GM20431 (cell line): ENCODE data around the gene OR2S2.
"Not testable (repeated sequence)": the region's sequence is repeated elsewhere in the genome, so short reads cannot be mapped to it uniquely, and the experiment has no call there.

Experiments used
- in situ Hi-C: fragments of 300-500 bp; cut with MseI, MboI; formaldehyde crosslinking; loops from one replicate; pipeline ENCODE4 v1.15.0; 2020; ENCODE audit warnings: low sequenced_read_pairs; ENCODE audit not compliant: unreplicated experiment

Gene OR2S2

DNA sequence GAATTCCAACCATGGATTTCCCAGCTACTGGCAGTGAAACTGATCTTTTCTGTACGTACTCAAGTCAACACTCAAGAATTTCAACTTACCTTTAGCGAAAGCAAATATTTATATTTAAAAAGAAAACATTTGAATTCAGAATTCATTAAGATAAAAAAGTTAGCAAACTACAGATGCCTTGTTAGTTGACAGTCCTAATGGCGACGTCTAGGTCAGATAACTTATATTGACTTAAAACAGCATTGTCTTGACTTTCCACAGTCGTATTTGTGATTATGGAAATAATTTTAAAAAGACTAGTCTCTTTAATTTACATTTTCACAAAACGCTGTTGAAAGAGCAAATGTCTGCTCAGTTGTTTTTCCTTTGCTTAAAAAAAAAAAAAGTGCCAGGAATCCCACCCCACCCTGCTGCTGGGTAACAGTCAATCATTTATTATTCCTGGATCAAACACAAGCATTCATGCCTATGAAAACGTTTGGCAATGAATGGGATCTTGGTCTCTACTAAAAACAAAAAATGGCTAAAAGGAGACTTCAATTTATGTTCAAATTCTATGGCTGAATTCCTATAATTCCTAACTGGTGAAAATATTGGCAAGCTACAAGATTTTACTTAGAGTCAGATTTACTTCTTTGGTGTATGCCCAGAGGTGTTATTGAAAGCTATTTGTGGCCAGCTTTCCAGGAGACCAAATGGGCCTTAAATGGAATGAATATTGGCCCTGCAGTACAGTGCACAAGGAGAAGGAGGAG lies 22.0 kb downstream of the OR2S2 start:
- in situ Hi-C loops, result no loop called here

DNA sequence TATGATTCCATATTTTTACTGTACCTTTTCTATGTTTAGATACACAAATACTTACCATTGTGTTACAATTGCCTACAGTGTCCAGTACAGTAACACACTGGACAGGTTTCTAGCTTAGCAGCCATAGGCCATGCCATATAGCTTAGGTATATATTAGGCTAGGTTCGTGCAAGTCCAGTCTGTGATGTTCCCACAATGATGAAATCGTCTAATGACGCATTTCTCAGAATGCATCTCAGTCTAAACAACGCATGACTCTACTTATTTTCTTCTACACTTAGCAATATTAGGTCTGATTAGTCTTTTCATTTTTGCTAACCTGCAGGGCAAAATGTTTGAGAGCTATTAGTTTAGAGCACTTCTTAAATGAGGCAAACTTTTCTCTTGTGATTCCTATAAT lies 22.7 kb downstream of the OR2S2 start:
- in situ Hi-C loops, result no loop called here

DNA sequence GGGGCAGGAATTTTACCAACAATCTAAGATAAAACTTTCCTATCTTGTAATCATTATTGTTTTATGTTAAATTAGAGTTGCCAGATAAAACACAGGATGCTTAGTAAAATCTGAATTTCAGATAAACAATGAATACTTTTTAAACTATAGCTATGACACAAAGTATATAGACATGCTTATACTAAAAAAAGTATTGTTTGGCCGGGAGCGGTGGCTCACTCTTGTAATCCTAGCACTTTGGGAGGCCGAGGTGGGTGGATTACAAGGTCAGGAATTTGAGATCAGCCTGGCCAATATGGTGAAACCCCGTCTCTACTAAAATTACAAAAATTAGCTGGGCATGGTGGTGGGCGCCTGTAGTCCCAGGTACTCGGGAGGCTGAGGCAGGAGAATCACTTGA lies 23.9 kb downstream of the OR2S2 start:
- in situ Hi-C loops, result not testable (repeated sequence)

DNA sequence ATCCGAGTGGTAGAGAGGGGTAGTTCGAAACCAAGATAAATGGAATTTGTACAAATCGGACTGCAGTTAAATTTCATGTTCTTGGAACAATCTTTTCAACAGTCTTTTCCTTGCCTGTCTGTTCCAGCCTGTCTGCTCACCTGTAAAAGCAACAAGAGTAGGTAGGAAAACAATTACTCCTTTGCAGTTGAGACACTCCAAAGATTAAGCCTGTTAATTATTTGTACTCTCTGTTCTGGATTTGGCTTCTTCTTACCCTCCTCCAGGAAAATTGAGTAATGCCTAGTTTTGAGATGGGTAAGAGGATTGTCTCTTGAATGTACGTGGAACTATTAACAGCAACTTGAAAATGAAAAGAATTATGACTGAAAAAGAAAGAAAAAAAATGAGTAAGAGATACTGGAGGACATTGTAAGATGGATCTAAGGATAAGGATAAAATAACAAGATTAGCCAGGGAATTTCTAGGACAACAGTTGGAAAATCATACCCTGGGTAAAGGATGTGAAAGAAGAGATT lies 24.3 kb downstream of the OR2S2 start:
- in situ Hi-C loops, result no loop called here

DNA sequence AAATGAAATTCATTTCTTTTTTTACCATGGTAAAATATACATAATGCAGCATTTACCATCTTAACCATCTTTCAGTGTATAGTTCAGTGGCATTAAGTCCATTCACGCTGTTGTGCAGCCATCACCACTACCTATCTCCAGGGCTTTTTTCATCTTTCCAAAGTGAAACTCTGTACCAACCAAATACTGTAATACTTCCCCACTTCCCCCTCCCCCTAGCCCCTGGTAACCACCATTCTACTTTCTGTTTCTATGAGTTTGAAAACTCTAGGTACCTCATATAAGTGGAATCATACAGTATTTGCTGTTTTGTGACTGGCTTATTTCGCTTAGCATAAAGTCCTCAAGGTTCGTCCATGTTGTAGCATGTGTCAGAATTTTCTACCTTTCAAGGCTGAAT lies 25.2 kb downstream of the OR2S2 start:
- in situ Hi-C loops, result no loop called here

DNA sequence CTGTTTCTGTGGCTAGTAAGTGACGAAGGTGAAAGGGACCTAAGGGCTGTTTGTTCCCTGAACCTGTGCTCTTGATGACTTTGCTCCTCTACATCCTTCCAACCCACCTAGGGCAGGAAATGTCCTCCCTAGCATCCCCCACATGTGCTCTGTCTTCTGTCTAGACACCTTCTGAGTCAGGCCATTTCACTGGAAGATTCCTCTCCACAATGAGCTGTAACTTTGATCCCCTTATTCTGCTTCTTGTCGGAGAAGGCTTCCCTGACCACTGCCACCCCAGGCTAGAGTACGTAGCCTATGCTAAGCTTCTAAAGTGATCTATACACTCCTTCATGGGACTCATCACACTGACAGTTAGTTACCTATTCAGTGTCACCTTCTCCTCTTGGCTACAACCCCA lies 27.0 kb downstream of the OR2S2 start:
- in situ Hi-C loops, result no loop called here

DNA sequence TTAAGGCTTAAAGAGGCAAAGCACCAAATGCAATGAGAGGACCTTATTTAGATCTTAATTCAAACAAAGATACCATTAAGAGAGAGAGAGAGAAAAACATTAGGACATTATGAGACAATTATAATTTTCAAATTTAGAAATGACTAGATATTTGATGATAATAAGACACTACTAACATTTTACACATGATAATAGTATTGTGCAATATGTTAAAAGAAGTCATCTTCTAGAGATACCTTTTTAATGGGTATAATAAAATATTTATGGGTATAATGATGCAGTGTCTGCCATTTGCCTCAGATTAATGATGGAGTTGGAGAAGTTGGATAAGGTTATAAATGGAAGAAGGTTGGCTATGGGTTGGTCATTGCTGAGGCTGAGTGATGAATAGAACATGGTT lies 27.4 kb downstream of the OR2S2 start:
- in situ Hi-C loops, result no loop called here

DNA sequence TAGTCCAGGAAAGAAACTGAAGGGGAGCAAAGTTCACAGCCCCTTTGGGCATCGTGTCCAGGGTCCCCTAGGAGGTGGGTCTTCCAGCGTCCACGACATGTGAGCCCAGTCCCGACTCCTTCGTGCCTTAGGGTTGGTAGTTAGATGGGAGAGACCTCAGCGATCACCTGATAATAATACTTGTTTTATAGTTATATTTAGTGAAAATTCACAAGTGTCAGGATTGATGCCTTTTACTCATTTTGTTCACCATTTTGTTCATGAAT lies 28.6 kb downstream of the OR2S2 start:
- in situ Hi-C loops, result no loop called here

DNA sequence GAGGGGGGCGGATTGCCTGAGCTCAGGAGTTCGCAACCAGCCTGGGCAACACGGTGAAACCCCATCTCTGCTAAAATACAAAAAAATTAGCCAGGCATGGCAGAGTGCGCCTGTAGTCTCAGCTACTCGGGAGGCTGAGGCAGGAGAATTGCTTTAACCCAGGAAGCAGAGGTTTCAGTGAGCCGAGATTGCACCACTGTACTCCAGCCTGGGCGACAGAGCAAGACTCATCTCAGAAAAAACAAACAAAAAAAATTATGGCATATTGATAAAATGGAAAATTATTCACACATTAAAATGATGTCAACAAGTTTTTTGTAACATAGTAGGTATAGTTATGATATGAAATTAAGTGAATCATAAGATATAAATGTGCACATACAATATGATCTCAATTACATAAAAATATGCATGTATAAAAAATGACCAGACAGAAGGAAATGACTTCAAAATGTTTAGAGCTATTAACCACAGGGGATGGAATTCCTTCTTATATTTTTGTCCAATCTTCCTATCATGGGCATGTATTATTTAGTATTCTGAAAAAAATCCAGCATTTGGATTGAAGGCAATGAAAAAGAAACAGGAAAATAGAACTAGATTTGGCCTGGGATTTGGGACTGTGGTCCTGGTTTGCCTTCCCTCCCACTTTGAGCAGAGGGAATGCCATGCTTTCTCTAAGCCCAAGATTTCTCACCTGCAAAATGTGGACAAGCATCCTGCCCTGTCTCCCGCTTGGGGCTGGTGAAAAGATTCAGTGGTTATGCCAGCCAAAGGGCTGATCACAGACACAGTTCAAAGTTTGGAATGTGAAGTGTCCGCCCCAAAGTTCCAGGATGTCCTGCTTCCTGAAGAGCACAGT lies 29.1 kb downstream of the OR2S2 start:
- in situ Hi-C loops, result no loop called here

DNA sequence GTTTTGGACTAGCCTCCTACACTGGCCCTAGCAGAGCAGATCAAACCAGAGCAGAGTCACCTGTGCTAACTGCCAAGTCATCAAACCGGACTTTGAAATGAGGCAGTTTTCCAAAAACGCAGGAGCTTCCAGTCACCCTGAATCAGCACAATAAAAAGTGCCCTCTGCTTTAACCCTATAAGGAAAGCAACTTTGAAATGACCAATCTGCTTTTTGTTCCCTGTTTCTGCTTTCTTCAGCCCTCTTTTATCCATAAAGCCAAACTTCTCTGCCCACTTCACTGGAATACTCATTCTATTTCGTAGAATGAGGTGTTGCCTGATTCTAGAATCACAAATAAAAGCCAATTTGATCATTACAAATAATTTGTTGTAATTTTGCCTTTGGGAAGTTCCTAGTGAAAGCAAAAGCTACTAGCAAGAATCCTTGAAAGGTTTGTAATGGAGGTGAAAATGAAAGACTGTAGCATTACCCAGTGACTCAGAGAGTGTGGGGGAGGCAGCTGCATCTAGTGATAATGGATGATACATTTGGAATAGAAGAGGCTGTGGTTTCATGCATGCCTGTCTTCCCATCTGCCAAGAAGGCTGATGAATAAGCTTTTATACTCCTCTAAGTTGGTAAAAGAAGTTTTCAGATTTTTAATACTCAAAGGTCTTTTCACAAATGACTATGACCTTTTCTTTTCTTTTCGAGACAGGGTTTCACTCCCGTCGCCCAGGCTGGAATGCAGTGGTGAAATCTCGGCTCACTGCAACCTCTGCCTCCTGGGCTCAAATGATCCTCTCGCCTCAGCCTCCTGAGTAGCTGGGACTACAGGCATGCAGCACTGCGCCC lies 33.8 kb downstream of the OR2S2 start:
- in situ Hi-C loops, result no loop called here

DNA sequence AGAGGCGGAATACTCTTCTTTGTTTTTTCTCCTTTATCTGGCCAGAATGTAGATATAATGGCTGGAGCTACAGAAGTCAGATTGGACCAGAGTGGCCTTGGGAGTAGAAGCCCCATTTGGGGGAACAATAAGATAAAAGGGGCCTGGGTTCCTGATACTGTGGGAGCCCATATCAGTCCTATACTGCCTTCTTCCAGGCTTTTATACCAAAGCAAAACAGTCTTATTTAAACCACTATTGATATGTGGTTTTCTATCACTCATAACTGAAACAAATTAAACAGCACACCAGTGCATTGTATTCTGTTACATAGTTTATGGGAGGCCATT lies 34.4 kb downstream of the OR2S2 start:
- in situ Hi-C loops, result no loop called here

DNA sequence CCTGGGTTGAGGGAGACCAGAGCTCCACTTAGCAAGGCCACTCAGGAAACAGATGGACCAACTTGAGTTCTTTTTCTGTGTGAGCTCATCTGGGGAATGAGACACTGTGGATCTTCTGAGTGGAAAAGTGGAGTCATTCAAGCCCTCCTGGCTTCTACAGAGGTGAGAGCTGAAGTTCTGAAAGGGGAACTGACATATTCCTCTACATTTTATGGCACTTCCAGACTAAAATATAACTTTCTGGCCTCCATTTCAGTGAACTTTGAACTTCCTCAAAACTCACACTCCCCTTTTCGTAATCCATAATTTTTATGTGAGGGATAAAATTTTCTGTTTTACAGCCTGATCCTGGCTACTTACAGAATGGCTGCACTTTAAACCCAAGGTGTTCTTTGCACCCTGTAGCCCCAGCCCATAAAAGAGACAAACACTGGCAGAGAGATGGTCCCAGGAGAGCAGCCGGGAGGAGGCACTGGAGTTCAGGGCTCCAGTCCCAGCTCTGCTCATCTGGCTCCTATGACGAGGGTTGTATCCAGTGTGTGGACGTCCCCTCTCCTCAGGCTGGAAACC lies 37.8 kb downstream of the OR2S2 start:
- in situ Hi-C loops, result no loop called here

DNA sequence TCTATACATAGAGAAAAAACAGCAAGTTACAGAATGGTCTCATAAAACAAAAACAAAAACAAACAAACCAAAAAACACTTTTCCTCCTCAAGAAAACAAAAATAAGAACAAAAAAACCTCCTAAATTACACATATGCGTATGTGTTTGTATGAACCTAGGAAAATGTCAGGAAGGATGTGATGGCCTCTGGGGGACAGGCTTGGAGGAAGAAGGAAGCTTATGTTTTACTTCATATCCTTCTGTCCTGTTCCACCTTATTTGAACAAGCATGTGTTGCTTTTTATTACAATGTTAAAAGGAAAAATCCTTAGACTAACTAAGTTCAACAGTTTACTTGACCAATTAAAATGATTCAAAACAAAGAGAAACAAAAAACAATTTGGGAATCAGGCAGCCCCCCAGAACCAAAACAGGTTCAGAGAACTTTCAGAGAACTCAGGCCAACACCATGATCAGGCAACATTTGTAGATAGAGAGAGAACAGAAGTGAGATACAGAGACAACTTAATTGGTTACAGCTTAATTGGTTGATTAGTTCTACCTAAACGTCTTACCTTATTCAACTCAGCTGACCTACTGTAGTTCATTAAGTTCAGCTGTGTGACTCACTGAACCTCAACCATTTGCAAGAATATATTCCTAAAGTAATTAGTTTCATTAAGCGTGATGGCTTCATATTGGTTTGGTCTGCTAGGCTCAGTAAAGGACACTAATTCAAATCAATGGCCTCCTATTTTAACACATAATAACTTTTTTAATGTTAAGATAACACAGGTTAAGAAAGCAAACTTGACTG lies 38.5 kb downstream of the OR2S2 start:
- in situ Hi-C loops, result no loop called here

DNA sequence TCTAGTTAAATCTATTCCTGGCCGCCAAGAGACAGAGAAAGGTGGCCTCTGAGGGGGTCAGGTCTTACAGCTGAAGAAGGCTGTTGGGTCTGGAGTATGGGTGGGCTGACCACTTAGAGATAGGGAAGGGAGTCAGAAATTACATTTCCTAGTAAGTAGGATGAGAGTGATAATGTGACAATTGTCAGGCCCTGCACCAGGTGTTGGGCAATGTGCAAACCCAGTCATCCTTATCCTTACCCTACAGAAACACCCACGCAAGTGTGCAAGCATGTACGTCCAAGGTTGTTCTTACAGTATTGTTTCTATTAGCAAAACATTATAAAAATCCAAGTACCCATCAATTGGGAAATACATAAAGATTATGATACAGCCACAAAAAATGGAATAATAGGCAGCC lies 39.2 kb downstream of the OR2S2 start:
- in situ Hi-C loops, result no loop called here

DNA sequence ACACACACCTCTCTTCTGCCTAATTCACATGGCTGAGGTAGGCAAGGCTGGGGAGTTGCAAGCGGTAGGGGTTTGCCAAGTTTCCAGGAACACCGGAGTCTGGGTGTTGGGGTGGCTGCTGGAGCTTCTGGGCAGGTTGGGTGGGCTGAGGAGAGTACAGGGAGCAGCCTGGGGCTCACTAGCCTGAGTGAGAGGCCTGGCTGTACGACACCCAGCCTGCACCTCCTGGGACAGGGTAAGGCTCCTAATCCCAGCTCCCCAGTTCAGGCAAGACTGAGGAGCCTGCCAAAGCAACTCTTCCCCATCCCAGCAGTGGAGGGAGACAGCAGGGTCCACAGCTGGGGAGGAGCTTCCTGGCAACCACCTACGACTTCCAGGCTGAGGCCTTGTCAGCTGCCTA lies 40.7 kb downstream of the OR2S2 start:
- in situ Hi-C loops, result no loop called here

DNA sequence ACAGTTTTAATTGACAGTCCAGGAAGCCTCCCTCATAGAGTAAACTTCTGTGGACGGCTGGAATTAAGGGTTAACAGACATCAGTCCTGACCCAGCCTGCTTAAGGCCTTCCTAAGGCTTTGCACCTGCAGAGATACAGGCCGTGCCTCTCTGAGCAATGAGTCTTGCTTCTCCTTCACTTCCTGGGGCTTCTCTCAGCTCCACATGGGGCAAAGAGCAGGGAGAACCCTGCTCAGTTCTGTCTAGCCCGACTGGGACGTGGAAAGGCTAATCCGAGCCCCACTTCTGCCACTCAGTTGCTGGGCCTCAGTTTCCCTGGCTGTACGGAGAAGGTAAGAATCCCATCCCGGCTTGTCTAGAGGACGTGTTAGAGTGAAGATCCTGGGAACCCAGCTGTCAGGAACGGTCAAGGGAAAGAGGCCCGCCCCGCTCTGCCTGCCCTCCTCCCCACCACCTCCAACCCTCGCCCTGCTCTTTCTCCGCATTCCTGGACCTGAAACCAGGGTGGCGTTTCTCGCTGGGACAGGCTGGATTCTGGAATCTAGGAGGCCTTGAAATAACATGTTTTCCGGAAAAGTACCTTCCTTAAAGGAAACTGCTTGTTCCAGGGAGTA lies 42.2 kb downstream of the OR2S2 start:
- in situ Hi-C loops, result no loop called here

DNA sequence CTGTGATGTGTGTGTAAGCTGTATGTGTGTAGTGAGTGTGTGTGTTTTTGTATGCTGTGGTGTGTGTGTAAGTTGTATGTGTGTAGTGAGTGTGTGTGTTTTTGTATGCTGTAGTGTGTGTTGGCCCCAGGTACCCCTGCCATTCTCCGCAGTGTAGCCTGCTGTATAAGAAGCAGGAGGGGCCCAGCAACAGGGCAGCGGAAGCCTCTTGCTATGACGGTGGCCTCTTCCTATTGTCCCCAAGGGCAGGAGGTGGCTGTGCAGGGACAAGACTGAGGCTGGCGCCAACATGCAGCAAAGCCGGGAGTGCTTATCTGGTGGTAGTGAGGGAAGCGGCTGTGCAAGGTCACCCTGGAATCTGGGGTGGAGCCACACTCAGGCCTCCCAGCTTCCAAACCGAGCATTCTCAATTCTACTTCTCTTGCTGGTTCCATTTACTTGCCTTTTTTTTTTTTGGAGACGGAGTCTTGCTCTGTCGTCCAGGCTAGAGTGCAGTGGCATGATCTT lies 43.6 kb downstream of the OR2S2 start:
- in situ Hi-C loops, result no loop called here

DNA sequence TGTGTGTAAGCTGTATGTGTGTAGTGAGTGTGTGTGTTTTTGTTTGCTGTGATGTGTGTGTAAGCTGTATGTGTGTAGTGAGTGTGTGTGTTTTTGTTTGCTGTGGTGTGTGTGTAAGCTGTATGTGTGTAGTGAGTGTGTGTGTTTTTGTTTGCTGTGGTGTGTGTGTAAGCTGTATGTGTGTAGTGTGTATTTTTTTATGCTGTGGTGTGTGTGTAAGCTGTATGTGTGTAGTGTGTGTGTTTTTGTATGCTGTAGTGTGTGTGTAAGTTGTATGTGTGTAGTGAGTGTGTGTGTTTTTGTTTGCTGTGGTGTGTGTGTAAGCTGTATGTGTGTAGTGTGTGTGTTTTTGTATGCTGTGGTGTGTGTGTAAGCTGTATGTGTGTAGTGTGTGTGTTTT lies 44.5 kb downstream of the OR2S2 start:
- in situ Hi-C loops, result not testable (repeated sequence)

DNA sequence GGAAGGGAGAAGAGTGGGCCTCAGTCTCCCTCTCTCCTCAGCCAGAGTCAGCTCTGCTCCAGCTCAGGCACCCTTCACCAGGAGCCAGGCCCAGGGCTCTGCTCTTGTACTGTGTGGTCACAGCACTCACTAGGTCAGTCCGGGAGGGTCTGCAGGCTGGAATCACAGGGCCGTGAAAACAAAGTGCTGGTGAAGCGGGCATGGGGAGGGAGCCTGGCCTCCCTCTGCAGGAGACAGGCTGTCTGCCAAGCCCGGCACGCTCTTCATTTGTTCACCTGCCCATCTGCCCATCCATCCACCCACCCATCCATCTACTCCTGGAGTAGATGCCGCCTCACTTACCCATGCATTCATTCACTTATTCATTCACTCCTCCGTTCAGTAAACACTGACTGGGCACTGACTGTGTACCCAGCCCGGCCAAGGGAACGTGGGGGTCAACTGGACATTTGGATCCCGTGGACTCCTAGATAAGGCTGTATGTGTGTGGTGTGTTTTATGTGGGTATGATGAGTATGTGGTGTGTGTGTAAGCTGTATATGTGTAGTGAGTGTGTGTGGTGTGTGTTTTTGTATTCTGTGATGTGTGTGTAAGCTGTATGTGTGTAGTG lies 45.1 kb downstream of the OR2S2 start:
- in situ Hi-C loops, result no loop called here
